HG03439 (cell line): ENCODE results near the gene GPR26.
"Not testable (repeated sequence)": the region's sequence is repeated elsewhere in the genome, so short reads cannot be mapped to it uniquely, and the experiment has no call there.

Experiments
- ATAC-seq: cut with Tn5 transposase; IDR thresholded peaks from one replicate; pipeline ENCODE4 v1.9.1; 2021; ENCODE audit warnings: mild to moderate bottlenecking, moderate library complexity; ENCODE audit not compliant: unreplicated experiment

The GPR26 gene

DNA sequence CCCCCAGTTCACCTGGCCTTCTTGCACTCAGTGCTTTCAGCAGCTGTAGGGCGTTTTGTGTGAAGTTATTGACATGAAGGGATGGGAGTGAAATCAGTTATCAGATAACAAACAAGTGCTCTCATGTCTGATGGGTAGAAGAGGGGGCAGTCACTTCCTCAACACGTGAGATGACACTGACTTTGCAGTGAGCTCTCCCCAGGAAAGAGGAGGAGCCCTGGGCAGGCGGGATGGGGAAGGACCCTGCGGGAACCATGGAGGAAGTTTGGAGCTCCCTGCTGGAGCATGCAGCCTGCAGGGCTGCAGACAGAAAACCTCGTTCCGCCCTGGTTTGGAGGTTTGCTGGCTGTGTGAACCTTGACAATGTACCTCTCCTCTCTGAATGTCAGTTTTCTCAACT, 38.7 kb downstream of the GPR26 start:
- no peak for ATAC-seq

- ATAC-seq = no peak
These were observed 40.1 kb downstream of the GPR26 start for GRCh38 chr10:123706236-123706635.

- no peak for ATAC-seq
These were observed 49.4 kb downstream of the GPR26 start for GRCh38 chr10:123715546-123715945.

GRCh38 chr10:123717336-123717735, 51.2 kb downstream of the GPR26 start:
- ATAC-seq = no peak

- ATAC-seq = no peak
These were observed 52.4 kb downstream of the GPR26 start for GRCh38 chr10:123718544-123719060.

DNA sequence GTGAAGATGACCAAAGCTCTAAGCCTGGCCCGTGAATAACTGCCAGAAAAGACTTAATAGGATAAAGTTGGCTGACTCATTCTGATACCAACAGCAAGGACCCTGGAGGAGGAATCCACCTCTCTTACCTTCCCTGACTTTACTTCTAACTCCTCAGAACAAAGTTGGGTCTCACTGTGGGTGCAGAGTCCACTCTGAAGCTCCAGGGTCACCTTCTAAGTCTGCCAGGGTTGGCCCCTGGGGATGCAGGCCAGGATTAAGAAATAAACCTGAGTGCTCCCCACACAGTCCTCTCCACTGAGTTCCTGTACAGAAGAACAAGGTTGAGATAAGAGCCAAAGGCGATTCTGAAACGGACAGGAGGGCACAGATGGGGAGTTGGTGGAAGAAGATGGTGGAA, 54.4 kb downstream of the GPR26 start:
- ATAC-seq = no peak

DNA sequence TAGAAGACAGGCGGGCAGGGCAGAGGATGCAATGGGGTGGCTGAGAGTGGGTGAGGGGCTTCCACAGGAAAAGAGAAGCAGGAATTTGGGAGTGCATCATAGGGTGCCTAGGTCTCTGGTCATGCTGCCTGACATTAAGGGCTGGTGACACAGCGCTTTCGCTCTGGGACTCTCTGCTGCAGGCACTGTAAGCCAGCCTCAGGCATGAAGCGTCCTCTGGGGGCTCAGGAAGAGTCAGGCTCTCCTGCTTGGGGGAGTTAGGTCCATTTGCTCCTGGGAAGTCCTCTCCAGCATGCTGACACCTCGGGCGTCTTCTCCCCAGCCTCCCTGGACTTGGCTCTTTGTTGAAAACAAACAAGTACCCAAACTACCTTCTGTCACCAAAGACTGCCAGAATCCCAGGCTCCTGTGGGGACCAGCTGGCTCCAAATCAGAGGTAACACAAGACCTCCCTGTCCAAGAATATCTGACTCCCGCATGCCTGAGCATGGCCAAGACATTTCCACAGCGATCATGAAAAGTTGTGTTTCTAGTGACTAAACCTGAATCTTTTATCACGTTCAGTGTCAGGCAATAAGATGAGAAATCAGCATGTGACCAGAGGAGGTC, 55.4 kb downstream of the GPR26 start:
- no peak for ATAC-seq

- no peak for ATAC-seq
These were observed 56.2 kb downstream of the GPR26 start for GRCh38 chr10:123722351-123722750.

DNA sequence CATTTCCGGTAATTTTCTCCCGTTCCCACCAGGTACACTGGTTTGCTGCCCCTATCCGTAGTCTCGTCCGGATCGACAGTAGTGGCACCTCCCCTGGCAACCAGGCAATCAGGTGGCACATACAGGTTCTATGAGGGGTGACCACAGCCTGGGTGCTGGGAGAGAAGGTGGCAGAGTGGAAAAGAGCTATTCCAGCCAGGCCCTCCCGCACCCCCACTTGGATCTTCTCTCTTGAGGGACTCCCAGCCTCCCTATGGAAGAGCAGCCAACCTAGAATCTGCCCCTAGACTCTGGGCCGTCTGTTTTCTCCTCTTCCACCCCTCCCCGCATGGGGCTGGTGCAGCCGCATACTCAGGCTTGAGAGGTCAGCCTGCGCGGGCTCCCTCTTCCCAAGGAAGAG, 58.6 kb downstream of the GPR26 start:
- no peak for ATAC-seq

DNA sequence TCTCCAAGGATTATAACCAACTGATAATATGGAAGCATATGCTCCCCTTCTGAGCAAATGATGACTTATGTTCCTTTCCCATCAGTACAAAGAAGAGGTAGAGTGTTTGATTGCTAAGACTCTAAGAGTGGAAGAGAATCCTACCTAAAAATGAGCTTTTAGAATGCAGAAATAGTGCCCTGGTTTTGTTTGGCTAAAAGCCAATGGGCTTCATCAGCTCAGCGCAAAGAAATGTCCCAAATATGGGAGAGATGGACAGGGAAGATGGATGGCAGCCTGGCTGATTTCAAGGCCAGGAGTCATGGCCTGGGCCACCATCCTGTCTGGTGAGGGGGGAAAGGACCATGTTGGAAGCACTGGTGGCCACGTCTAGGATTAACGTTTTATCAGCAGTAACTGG, 60.2 kb downstream of the GPR26 start:
- ATAC-seq = no peak

- no peak for ATAC-seq
These were observed 60.7 kb downstream of the GPR26 start for GRCh38 chr10:123726836-123727235.

DNA sequence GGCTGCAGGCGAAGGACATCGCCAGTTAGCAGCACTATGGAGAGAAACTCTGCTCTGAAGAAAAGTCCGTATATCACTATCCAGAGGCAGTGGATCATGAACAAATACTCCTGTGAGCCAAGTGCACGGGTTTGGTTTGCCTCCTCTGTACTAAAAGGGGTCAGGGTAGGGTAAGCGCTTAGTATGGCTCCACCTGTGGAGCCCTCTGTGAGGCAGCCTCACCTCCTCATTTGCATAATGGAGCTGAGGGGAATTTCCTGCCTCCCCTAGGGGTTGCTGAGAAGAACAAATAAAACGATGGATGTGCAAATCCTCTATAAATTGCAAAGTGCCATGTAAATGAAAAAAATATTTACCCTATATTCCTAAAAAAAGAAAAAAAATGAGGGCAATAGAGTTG, 63.4 kb downstream of the GPR26 start:
- ATAC-seq = no peak

DNA sequence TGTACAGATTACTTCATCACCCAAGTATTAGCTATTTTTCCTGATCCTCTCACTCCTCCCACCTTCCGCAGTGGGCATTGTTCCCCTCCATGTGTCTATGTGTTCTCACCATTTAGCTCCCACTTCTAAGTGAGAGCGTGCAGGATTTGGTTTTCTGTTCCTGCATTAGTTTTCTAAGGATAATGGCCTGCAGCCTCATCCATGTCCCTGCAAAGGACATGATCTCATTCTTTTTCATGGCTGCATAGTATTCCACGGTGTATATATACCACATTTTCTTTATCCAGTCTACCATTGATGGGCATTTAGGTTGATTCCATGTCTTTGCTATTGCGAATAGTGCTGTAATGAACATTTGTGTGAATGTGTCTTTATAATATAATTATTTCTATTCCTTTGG, 70.8 kb downstream of the GPR26 start:
- ATAC-seq = not testable (repeated sequence)

GRCh38 chr10:123741146-123741545, 75.0 kb downstream of the GPR26 start:
- ATAC-seq = no peak

DNA sequence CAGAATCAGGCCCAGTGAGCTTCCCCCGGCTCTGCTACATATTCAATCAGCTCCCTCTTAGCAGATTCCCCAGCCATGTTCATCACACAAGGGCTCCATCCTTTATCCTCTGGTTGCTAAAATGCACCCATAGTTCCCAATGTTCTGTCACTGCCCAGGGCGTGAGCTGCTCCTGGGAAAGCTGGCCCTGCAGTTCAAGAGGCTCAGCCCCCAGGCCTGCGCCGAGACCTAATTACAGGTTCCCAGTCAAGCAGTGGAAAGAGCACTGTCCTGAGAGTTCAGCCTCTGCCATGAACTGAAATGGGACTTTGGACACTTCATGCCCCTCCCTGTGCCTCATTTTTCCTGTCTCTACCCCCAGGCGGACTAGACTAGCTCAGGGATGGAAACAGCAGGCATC, 75.6 kb downstream of the GPR26 start:
- no peak for ATAC-seq

DNA sequence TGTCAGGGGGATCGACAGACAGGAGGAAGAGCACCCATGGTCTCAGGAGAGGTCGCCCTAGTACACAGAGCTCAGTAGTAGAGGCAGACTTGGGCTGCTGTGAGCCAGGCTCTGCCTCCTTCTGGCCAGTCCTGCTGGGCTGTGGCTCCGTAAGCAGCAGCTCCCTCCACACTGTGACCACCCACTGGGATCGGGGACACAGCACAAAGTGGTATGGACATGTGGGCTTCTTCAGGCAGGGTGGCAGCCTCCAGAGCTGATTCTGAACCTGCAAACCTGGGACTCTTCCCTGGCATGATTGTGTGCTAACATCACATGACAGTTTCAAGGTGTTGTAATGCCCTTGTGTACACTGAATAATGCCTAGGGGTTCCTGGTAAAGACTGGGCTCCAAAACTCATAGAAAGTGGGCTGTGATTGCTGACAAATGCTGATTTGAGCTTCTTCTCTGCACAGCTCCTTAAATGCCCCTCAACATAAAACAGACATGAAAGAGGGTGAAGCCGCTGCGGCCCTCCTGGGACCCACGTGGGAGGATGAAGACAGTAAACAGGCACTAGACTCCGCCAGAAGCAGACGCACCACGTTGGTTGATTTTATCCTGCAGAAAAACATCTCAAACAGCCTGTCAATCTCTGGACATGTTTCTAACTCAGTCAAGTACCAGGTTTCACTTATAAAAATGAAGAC, 76.7 kb downstream of the GPR26 start:
- no peak for ATAC-seq

- no peak for ATAC-seq
These were observed 77.5 kb downstream of the GPR26 start for GRCh38 chr10:123743441-123744223.

DNA sequence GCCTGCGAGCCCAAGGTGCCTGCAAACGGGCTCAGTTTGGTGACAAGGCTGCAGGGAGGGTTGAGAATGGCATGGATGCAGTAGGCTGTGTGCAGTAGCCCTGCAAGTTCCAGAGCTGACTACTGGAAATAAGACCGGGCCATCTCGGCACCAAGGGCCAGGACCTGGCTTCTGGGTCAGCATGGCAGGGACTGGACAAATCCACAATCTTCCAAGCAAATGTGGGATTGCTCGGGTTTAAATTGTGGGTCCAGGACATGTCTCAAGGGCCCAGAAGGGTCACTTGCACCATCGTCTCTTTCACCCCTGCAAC, 78.0 kb downstream of the GPR26 start:
- no peak for ATAC-seq
